WTC11 (cell line): ENCODE results near the gene PRRT1.

Experiments used
- CREB1 ChIP-seq: sonication (generic); formaldehyde crosslinking; IDR thresholded peaks from 2 replicates; pipeline ENCODE4 v1.8.0; 2023; ENCODE audit warnings: mild to moderate bottlenecking, missing genetic modification reagents
- NR3C1 ChIP-seq: sonication (generic); formaldehyde crosslinking; conservative IDR thresholded peaks from 2 replicates; pipeline ENCODE4 v1.8.1; 2023; ENCODE audit warnings: low read depth, mild to moderate bottlenecking, missing genetic modification reagents
- SP1 ChIP-seq: sonication (generic); formaldehyde crosslinking; conservative IDR thresholded peaks from 2 replicates; pipeline ENCODE4 v1.8.1; 2022; ENCODE audit warnings: missing genetic modification reagents
- ZNF263 ChIP-seq: sonication (generic); formaldehyde crosslinking; IDR thresholded peaks from 2 replicates; pipeline ENCODE4 v1.8.1; 2022; ENCODE audit warnings: low read depth, mild to moderate bottlenecking, moderate library complexity, missing genetic modification reagents
- ZNF317 ChIP-seq: sonication (generic); formaldehyde crosslinking; IDR thresholded peaks from 2 replicates; pipeline ENCODE4 v1.8.1; 2023; ENCODE audit warnings: low read depth, mild to moderate bottlenecking, moderate library complexity, missing genetic modification reagents, borderline replicate concordance
- TF ChIP-seq, protein P1 (sequence below): sonication (generic); formaldehyde crosslinking; IDR thresholded peaks from 2 replicates; pipeline ENCODE4 v1.8.0; 2022; ENCODE audit warnings: mild to moderate bottlenecking, missing genetic modification reagents
- TF ChIP-seq, protein P2 (sequence below): sonication (generic); formaldehyde crosslinking; IDR thresholded peaks from 2 replicates; pipeline ENCODE4 v1.8.0; 2022; ENCODE audit warnings: mild to moderate bottlenecking, missing genetic modification reagents
- TF ChIP-seq, protein P3 (sequence below): sonication (generic); formaldehyde crosslinking; conservative IDR thresholded peaks from 2 replicates; pipeline ENCODE4 v1.8.1; 2023; ENCODE audit warnings: mild to moderate bottlenecking, low read depth, missing genetic modification reagents, moderate library complexity
- TF ChIP-seq, protein P4 (sequence below): fragments of 200-600 bp; IDR thresholded peaks from 2 replicates; pipeline ENCODE4 v1.8.0; 2022; ENCODE audit warnings: antibody characterized with exemption
- TF ChIP-seq, protein P5 (sequence below): fragments of 250-450 bp; sonication (Bioruptor Pico); IDR thresholded peaks from 2 replicates; pipeline ENCODE4 v1.9.0; 2021; ENCODE audit warnings: mild to moderate bottlenecking, borderline replicate concordance
- TF ChIP-seq, protein P6 (sequence below): fragments of 250-450 bp; sonication (Bioruptor Pico); IDR thresholded peaks from 2 replicates; pipeline ENCODE4 v1.9.0; 2021; ENCODE audit warnings: mild to moderate bottlenecking
- TF ChIP-seq, protein P7 (sequence below): sonication (generic); formaldehyde crosslinking; IDR thresholded peaks from 2 replicates; pipeline ENCODE4 v1.8.1; 2023; ENCODE audit warnings: mild to moderate bottlenecking, missing genetic modification reagents, moderate library complexity
- TF ChIP-seq, protein P8 (sequence below): sonication (generic); formaldehyde crosslinking; IDR thresholded peaks from 2 replicates; pipeline ENCODE4 v1.8.1; 2022; ENCODE audit warnings: mild to moderate bottlenecking, moderate library complexity, missing genetic modification reagents

DNA sequence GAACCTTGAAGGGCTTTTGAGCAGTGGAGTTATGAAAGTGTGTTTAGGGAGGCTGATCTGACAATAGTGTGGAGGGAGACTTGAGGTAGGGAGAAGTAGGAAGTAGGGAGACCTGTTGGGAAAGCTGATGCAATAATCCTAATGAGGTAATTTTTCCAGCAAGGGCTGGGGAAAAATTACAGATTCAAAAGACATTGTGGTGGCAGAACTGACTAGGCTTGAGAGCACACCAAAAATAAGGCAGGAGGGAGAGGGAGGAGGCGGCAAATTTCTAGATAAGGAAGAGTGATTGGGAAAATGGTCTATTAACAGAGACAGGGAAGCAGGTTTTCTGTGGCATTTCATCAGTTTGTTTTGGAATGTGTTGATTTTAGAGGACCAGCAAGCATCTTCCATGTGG lies 5.5 kb downstream of the PRRT1 start:
- TF ChIP-seq ZNF263, result no peak
- TF ChIP-seq, protein P1, sequence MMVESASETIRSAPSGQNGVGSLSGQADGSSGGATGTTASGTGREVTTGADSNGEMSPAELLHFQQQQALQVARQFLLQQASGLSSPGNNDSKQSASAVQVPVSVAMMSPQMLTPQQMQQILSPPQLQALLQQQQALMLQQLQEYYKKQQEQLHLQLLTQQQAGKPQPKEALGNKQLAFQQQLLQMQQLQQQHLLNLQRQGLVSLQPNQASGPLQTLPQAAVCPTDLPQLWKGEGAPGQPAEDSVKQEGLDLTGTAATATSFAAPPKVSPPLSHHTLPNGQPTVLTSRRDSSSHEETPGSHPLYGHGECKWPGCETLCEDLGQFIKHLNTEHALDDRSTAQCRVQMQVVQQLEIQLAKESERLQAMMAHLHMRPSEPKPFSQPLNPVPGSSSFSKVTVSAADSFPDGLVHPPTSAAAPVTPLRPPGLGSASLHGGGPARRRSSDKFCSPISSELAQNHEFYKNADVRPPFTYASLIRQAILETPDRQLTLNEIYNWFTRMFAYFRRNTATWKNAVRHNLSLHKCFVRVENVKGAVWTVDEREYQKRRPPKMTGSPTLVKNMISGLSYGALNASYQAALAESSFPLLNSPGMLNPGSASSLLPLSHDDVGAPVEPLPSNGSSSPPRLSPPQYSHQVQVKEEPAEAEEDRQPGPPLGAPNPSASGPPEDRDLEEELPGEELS (CRISPR knock-in tag), result no peak
- TF ChIP-seq, protein P2, sequence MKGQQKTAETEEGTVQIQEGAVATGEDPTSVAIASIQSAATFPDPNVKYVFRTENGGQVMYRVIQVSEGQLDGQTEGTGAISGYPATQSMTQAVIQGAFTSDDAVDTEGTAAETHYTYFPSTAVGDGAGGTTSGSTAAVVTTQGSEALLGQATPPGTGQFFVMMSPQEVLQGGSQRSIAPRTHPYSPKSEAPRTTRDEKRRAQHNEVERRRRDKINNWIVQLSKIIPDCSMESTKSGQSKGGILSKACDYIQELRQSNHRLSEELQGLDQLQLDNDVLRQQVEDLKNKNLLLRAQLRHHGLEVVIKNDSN (CRISPR knock-in tag), result no peak
- TF ChIP-seq, protein P3, sequence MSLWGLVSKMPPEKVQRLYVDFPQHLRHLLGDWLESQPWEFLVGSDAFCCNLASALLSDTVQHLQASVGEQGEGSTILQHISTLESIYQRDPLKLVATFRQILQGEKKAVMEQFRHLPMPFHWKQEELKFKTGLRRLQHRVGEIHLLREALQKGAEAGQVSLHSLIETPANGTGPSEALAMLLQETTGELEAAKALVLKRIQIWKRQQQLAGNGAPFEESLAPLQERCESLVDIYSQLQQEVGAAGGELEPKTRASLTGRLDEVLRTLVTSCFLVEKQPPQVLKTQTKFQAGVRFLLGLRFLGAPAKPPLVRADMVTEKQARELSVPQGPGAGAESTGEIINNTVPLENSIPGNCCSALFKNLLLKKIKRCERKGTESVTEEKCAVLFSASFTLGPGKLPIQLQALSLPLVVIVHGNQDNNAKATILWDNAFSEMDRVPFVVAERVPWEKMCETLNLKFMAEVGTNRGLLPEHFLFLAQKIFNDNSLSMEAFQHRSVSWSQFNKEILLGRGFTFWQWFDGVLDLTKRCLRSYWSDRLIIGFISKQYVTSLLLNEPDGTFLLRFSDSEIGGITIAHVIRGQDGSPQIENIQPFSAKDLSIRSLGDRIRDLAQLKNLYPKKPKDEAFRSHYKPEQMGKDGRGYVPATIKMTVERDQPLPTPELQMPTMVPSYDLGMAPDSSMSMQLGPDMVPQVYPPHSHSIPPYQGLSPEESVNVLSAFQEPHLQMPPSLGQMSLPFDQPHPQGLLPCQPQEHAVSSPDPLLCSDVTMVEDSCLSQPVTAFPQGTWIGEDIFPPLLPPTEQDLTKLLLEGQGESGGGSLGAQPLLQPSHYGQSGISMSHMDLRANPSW (CRISPR knock-in tag), result no peak
- TF ChIP-seq, protein P4, sequence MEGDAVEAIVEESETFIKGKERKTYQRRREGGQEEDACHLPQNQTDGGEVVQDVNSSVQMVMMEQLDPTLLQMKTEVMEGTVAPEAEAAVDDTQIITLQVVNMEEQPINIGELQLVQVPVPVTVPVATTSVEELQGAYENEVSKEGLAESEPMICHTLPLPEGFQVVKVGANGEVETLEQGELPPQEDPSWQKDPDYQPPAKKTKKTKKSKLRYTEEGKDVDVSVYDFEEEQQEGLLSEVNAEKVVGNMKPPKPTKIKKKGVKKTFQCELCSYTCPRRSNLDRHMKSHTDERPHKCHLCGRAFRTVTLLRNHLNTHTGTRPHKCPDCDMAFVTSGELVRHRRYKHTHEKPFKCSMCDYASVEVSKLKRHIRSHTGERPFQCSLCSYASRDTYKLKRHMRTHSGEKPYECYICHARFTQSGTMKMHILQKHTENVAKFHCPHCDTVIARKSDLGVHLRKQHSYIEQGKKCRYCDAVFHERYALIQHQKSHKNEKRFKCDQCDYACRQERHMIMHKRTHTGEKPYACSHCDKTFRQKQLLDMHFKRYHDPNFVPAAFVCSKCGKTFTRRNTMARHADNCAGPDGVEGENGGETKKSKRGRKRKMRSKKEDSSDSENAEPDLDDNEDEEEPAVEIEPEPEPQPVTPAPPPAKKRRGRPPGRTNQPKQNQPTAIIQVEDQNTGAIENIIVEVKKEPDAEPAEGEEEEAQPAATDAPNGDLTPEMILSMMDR, result no peak
- TF ChIP-seq, protein P5, sequence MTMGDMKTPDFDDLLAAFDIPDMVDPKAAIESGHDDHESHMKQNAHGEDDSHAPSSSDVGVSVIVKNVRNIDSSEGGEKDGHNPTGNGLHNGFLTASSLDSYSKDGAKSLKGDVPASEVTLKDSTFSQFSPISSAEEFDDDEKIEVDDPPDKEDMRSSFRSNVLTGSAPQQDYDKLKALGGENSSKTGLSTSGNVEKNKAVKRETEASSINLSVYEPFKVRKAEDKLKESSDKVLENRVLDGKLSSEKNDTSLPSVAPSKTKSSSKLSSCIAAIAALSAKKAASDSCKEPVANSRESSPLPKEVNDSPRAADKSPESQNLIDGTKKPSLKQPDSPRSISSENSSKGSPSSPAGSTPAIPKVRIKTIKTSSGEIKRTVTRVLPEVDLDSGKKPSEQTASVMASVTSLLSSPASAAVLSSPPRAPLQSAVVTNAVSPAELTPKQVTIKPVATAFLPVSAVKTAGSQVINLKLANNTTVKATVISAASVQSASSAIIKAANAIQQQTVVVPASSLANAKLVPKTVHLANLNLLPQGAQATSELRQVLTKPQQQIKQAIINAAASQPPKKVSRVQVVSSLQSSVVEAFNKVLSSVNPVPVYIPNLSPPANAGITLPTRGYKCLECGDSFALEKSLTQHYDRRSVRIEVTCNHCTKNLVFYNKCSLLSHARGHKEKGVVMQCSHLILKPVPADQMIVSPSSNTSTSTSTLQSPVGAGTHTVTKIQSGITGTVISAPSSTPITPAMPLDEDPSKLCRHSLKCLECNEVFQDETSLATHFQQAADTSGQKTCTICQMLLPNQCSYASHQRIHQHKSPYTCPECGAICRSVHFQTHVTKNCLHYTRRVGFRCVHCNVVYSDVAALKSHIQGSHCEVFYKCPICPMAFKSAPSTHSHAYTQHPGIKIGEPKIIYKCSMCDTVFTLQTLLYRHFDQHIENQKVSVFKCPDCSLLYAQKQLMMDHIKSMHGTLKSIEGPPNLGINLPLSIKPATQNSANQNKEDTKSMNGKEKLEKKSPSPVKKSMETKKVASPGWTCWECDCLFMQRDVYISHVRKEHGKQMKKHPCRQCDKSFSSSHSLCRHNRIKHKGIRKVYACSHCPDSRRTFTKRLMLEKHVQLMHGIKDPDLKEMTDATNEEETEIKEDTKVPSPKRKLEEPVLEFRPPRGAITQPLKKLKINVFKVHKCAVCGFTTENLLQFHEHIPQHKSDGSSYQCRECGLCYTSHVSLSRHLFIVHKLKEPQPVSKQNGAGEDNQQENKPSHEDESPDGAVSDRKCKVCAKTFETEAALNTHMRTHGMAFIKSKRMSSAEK (CRISPR knock-in tag), result no peak
- TF ChIP-seq, protein P6, sequence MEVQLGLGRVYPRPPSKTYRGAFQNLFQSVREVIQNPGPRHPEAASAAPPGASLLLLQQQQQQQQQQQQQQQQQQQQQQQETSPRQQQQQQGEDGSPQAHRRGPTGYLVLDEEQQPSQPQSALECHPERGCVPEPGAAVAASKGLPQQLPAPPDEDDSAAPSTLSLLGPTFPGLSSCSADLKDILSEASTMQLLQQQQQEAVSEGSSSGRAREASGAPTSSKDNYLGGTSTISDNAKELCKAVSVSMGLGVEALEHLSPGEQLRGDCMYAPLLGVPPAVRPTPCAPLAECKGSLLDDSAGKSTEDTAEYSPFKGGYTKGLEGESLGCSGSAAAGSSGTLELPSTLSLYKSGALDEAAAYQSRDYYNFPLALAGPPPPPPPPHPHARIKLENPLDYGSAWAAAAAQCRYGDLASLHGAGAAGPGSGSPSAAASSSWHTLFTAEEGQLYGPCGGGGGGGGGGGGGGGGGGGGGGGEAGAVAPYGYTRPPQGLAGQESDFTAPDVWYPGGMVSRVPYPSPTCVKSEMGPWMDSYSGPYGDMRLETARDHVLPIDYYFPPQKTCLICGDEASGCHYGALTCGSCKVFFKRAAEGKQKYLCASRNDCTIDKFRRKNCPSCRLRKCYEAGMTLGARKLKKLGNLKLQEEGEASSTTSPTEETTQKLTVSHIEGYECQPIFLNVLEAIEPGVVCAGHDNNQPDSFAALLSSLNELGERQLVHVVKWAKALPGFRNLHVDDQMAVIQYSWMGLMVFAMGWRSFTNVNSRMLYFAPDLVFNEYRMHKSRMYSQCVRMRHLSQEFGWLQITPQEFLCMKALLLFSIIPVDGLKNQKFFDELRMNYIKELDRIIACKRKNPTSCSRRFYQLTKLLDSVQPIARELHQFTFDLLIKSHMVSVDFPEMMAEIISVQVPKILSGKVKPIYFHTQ, result no peak
- TF ChIP-seq CREB1, result no peak
- TF ChIP-seq, protein P7, sequence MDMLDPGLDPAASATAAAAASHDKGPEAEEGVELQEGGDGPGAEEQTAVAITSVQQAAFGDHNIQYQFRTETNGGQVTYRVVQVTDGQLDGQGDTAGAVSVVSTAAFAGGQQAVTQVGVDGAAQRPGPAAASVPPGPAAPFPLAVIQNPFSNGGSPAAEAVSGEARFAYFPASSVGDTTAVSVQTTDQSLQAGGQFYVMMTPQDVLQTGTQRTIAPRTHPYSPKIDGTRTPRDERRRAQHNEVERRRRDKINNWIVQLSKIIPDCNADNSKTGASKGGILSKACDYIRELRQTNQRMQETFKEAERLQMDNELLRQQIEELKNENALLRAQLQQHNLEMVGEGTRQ (CRISPR knock-in tag), result no peak
- TF ChIP-seq SP1 (CRISPR knock-in tag), result no peak
- TF ChIP-seq, protein P8, sequence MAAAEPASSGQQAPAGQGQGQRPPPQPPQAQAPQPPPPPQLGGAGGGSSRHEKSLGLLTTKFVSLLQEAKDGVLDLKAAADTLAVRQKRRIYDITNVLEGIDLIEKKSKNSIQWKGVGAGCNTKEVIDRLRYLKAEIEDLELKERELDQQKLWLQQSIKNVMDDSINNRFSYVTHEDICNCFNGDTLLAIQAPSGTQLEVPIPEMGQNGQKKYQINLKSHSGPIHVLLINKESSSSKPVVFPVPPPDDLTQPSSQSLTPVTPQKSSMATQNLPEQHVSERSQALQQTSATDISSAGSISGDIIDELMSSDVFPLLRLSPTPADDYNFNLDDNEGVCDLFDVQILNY (CRISPR knock-in tag), result no peak
- TF ChIP-seq ZNF317, result no peak
- no peak for TF ChIP-seq NR3C1 (CRISPR knock-in tag)
